ENCODE measurements around the gene DNAJC17. TPM values are rescaled to one million over a fixed set of nuclear protein-coding genes. Genes with fewer than 3 reads are reported as not detected.

The DNAJC17 gene, protein sequence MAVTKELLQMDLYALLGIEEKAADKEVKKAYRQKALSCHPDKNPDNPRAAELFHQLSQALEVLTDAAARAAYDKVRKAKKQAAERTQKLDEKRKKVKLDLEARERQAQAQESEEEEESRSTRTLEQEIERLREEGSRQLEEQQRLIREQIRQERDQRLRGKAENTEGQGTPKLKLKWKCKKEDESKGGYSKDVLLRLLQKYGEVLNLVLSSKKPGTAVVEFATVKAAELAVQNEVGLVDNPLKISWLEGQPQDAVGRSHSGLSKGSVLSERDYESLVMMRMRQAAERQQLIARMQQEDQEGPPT
- 21.1 to 28.9 TPM (median 25.8 TPM) in 5 replicates for total RNA-seq (2022; extraction: Qiagen RNA extraction)

DNA sequence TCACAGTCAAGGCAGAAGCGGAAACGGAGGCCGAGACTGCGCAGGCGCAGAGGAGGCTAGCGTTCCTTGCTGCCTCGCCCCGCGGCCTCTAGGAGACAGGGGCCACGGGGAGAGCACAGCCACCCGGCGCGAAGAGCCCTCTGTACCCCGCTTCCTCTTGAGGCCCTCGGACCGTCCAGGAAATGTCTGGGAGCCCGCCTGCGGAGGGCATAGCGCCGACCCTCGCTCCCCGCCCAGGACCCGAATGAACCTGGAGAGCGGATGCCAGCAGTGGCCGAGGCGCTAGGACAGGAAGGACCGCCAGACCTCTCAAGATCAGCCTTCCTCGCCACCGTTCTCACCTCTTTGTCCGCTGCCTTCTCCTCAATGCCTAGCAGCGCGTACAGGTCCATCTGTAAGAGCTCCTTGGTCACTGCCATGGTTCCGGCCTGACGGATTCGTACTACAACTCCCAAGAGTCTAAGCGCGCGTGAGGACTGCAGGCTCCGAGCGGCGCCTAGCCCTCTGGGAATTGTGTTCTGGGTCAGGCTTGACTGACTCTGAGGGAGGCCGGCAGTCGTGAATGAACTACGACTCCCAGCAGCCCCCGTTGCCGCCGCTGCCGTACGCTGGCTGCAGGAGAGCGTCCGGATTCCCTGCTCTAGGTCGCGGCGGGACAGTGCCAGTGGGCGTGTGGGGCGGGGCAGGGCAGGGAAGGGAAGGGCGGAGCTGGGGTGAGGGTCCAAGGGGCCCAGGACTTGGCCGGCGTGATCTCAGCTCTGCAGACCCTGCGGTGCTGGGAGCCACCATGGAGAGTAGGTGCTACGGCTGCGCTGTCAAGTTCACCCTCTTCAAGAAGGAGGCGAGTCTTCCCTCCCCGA lies at the start of gene DNAJC17, which contains the start of gene ZFYVE19:
DNAJC17 (minus strand) TSS at position 446 of the 860 bp plus-strand sequence; CDS start at position 419, 27 bp downstream.
ZFYVE19 (plus strand) TSS at position 62 of the 860 bp plus-strand sequence; CDS start at position 563, 501 bp downstream.

DNA sequence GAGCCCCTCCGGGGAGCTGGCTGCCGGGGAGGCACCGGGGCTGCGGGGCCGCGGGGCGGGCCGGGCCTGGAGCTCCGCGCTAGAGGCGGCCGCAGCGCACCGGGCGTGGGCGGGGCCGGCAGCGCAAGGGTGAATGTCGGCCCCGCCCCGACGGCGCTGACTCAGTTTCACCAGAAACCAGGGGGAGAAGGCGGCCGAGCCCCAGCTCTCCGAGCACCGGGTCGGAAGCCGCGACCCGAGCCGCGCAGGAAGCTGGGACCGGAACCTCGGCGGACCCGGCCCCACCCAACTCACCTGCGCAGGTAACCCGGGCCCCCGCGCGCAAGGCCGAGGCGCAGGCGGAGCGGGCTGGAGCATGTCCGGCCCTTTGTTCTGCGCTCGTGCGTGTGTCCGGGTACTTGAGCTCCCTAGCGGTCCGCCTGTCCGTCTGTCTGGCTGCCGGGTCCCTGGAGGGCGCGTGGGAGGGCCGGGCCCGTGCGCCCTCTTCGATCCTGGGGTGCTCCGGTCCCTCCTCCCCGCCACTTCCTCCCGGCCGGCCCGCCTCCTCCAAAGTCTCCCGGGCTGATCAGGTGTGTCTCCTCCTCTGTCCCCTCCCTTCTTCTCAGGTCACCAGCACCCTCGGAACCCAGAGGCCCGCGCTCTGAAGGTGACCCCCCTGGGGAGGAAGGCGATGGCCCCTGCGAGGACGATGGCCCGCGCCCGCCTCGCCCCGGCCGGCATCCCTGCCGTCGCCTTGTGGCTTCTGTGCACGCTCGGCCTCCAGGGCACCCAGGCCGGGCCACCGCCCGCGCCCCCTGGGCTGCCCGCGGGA lies 36.8 kb upstream of the DNAJC17 start, which contains the start of gene SPINT1:
SPINT1 (plus strand) TSS at position 164 of the 811 bp plus-strand sequence; CDS start at position 671, 507 bp downstream.

DNA sequence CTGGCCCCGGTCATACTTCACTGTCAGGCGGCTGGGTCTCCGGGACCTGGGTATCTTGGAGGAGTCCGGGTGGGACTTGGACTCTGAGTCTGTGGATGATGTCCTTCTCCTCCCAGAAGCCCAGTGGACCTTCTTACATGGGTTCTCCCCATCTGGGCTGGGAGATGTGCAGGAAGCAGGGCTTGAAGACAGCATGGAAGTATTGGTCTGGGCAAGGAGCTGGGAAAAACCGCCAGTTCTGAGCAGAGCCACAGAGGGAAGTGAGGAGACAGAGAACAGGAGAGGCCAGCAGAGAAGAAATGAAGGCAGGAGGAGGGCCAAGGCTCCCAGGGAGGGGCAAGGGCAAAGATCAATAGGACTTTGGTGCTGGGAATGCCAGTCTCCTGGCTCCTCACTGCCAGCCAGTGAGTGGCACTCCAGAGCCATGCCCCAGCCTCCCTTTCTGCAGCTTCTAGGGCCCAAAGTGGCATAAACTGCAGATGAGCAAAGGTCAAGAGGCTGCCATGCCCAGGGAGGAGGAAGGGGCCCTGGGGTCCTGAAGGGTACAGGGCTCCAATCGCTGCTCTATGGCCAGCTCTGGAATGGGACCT lies 21.3 kb upstream of the DNAJC17 start, which contains the start of gene PPP1R14D:
PPP1R14D (minus strand) TSS at position 262 of the 590 bp plus-strand sequence; CDS start at position 195, 67 bp downstream.

DNA sequence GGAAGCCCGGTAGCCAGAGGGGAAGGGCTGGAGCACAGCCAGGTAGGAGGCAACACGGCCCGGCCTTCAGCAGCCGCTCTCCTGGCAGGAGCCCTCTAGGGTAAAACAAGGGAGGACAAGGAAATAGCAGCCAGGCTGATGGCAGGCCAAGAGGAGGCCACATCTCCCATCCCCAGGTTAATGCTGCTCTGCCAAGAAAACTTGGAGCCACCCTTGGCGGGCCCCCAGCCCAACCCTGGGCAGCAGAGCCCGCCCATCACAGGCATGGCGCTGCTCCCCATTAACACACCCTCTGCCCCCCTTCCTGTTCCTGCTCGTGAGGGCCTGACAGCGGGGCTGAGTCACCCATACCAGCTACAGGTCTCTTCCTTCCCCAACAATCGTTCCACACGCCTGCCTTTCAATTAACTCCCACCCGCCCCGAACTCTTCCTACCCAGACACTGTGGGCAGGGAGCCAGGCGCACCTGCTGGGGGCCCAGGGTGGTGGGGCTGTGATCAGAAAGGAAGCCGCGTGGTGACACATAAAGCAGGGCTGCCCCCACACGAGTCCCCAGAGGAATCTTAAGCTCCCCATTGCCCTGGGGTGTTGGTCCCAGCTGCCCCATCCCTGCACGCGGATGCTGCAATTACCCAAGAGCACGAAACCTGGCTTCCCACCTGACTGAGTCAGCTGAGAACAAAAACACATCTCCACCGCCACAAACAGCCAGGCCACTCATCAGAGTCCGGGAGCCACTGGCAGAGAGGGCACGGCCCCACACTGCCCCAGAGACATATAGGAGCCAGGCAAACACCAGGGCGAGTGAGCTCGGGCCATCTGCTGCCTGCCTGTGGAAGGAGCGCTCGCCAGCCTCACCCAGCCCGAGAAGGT lies 37.8 kb downstream of the DNAJC17 start, which contains the start of gene C15orf62:
C15orf62 (plus strand) TSS at position 707 of the 873 bp plus-strand sequence. CDS start 516 bp downstream, outside the sequence.

DNA sequence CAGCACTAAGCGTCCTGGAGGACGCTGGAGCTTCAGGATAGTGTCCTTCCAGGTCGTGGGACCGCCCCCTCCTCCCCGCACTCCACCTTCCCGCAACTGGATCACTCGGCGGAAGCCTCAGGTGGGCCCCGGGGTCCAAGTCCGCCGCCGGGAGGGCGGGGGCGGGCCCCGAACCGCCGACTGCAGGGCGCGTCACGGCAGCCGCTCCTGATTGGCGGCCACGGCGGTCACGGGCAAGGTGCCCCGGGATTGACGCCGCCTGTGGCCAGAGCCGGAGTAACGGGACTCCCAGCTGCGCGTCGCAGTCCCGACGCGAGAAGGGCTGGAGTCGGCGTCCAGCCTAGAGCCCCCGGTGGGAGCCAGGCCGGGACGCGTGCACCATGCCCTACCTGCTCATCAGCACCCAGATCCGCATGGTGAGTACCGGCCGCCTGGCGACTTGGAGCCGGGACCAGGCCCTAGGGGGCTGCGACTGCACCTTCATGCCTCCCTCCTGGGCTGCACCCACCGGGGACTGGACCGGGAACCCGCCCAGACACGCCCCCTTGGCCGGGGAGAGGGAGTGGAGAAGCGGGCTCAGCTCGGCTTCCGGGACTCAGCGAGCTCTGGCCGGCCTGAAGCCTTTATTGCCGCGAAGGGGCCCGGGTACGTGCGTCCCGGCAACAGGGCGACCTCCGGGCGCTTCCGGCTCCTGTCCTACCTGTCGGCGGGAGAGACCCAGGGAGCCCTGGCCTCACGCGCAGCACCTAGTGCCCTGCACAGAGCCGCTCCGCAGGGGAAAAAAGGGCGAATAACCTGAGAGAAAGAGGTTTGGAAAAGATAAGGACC lies 43.3 kb downstream of the DNAJC17 start, which contains the start of gene GCHFR:
GCHFR (plus strand) TSS at position 268 of the 828 bp plus-strand sequence; CDS start at position 381, 113 bp downstream.

DNA sequence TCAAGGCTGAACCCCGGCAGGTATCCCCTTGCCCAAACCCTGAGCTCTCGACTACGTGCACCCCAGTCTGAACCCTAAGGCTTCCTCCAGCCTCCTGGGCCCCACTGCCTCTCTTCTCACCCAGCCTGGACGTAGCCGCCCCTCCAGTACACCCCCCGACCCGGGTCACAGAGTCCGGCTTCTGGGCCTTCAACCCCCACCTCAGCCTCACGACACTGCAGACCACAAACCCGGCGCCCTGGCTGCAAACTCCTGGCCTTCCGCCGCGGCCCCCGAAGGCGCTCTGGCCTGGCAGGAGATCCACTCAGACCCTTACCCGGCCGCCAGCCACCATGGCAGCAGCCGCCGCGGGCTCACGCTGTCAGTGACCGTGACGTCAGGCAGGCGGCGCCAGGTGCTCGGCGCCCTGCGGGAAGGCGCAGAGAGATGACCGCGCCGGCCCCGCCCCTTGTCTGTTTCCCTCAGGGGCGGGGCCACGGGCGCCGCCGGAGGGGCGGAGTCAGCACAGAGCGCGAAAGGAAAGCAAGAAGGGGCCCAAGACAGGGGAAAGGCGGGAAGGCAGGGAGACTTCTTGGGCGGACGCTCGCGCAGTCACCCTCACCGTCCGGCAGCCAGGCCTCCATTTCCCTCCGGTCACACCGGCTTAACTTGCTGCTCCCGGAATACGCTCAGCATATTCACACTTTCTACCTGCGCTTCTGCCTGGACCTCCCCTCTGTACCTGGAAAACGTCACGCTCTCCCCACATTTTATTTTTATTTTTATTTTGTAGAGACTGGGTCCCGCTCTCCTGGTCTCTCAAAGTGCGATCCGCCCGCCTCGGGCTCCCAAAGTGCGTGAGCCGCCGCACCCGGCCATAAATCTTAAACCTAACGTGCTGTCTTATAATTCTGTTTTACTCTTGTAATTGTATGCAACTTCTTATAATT lies 52.1 kb downstream of the DNAJC17 start, which contains the start of gene RMDN3:
RMDN3 (minus strand) TSS at position 372 of the 929 bp plus-strand sequence. CDS start 471 bp downstream, outside the sequence.

Other genes with a start within 250 kb of the DNAJC17 start
- gene CCDC32, start 242.4 kb downstream of the DNAJC17 start, total RNA-seq (2022; extraction: Qiagen RNA extraction) = 10.9 to 20.7 TPM (median 11.0 TPM) in 5 replicates
- gene RPUSD2, start 238.2 kb downstream of the DNAJC17 start, total RNA-seq (2022; extraction: Qiagen RNA extraction) = 13.0 to 15.6 TPM (median 15.3 TPM) in 5 replicates
- 5.3 to 8.7 TPM (median 8.0 TPM) in 5 replicates for gene KNL1, start 213.2 kb downstream of the DNAJC17 start, total RNA-seq (2022; extraction: Qiagen RNA extraction)
- 17.7 to 23.7 TPM (median 20.5 TPM) in 5 replicates for gene RAD51, start 112.3 kb downstream of the DNAJC17 start, total RNA-seq (2022; extraction: Qiagen RNA extraction)
- gene RMDN3, start 52.2 kb downstream of the DNAJC17 start, total RNA-seq (2022; extraction: Qiagen RNA extraction) = 21.6 to 24.4 TPM (median 22.1 TPM) in 5 replicates
- 6.0 to 7.9 TPM (median 7.0 TPM) in 5 replicates for gene GCHFR, start 43.4 kb downstream of the DNAJC17 start, total RNA-seq (2022; extraction: Qiagen RNA extraction)
- 0.04 to 0.10 TPM (median 0.05 TPM) in 3 of 5 replicates, not detected in the others for gene C15orf62, start 37.5 kb downstream of the DNAJC17 start, total RNA-seq (2022; extraction: Qiagen RNA extraction)
- gene ZFYVE19, start 384 bp downstream of the DNAJC17 start, total RNA-seq (2022; extraction: Qiagen RNA extraction) = 13.8 to 16.5 TPM (median 16.1 TPM) in 5 replicates
- gene PPP1R14D, start 21.2 kb upstream of the DNAJC17 start, total RNA-seq (2022; extraction: Qiagen RNA extraction) = 0.14 to 0.21 TPM (median 0.19 TPM) in 3 of 5 replicates, not detected in the others
- gene SPINT1, start 36.6 kb upstream of the DNAJC17 start, total RNA-seq (2022; extraction: Qiagen RNA extraction) = 0.59 to 0.94 TPM (median 0.67 TPM) in 5 replicates
- gene RHOV, start 66.8 kb upstream of the DNAJC17 start, total RNA-seq (2022; extraction: Qiagen RNA extraction) = 3.7 to 4.3 TPM (median 3.7 TPM) in 5 replicates
- 19.7 to 25.8 TPM (median 24.5 TPM) in 5 replicates for gene VPS18, start 87.0 kb upstream of the DNAJC17 start, total RNA-seq (2022; extraction: Qiagen RNA extraction)
- 1.8 to 2.8 TPM (median 2.8 TPM) in 5 replicates for gene DLL4, start 121.9 kb upstream of the DNAJC17 start, total RNA-seq (2022; extraction: Qiagen RNA extraction)
- gene CHAC1, start 146.0 kb upstream of the DNAJC17 start, total RNA-seq (2022; extraction: Qiagen RNA extraction) = 7.5 to 13.3 TPM (median 8.8 TPM) in 5 replicates

Data from A549 treated with dexamethasone at 1 μM for 4 hours (cell line).